Stomach (tissue), 9 donors: ENCODE measurements around the gene MRPL57. TPM values are rescaled to one million over a fixed set of nuclear protein-coding genes. Genes with fewer than 3 reads are reported as not detected.
"Not testable (repeated sequence)": the region's sequence is repeated elsewhere in the genome, so short reads cannot be mapped to it uniquely, and the experiment has no call there.

Source experiments
- DNase-seq, 2 donors: peaks; one replicate each; pipeline versions ENCODE4 v3.0.0 to v3.0.0-alpha.2; 2013 to 2019
- H3K27ac ChIP-seq, 5 donors: fragments of 200-600 bp in 4 of 5; sonication (generic) in 4 of 5; one replicate each; pipeline ENCODE4 v1.5.1; 2013 to 2019; ENCODE audit warnings: mild to moderate bottlenecking in 1 of 5, moderate library complexity in 1 of 5
- H3K27me3 ChIP-seq, 3 donors: fragments of 200-600 bp; sonication (generic); one replicate each; pipeline ENCODE4 v1.5.1; 2017 to 2019; ENCODE audit warnings: mixed run types in 1 of 3
- H3K36me3 ChIP-seq, 4 donors: fragments of 200-600 bp; sonication (generic); 1 replicate in 3 of 4; 2 replicates in 1 of 4; pipeline ENCODE4 v1.5.1; 2016 to 2019
- H3K4me1 ChIP-seq, 4 donors: fragments of 200-600 bp; sonication (generic); one replicate each; pipeline ENCODE4 v1.5.1; 2016 to 2019
- H3K4me3 ChIP-seq, 4 donors: fragments of 200-600 bp; sonication (generic) in 3 of 4; one replicate each; pipeline ENCODE4 v1.5.1; 2016 to 2019; ENCODE audit warnings: mild to moderate bottlenecking in 1 of 4
- H3K9me3 ChIP-seq, 4 donors: fragments of 200-600 bp; sonication (generic); one replicate each; pipeline ENCODE4 v1.5.1; 2016 to 2019
- EP300 ChIP-seq: sonication (generic); formaldehyde crosslinking; IDR thresholded peaks from one replicate; pipeline ENCODE4 v1.6.1; 2017; ENCODE audit warnings: antibody characterized with exemption
- POLR2A ChIP-seq, 4 donors: fragments of 450-650 bp; IDR thresholded peaks; one replicate each; pipeline ENCODE4 v1.6.1; 2016; ENCODE audit warnings: antibody characterized with exemption in 4 of 4, control low read depth in 2 of 4, mild to moderate bottlenecking in 1 of 4, moderate library complexity in 1 of 4
- POLR2AphosphoS5 ChIP-seq, 3 donors: sonication (generic); formaldehyde crosslinking; IDR thresholded peaks; one replicate each; pipeline ENCODE4 v1.6.1; 2016; ENCODE audit warnings: antibody characterized with exemption in 3 of 3
- WGBS, 5 donors: extraction: QIAGEN DNeasy Blood & Tissue Kit in 3 of 5; methylation state at CpG; one replicate each; pipeline versions ENCODE4 v1.1.5 to v1.1.7; 2013 to 2018; 5-methylcytosine and 5-hydroxymethylcytosine counted together
- intact Hi-C: fragments of 100-400 bp; cut with DNase I; formaldehyde crosslinking; loops from one replicate; pipeline ENCODE4 v1.15.1; 2023; ENCODE audit warnings: low total_unique reads
- polyA plus RNA-seq, 3 donors: library from polyadenylated mRNA; stranded (reverse); fragments of 200-250 nt; gene quantifications; one replicate each; pipeline ENCODE4 v1.2.3, GENCODE V29; 2013
- total RNA-seq, 5 donors: library from RNA; depleted of rRNA; stranded (reverse); fragments of >200 nt; gene quantifications; one replicate each; pipeline versions ENCODE4 v1.1.0 to v1.2.3, GENCODE V29; 2014 to 2016
- TF ChIP-seq, protein P1 (sequence below), 7 experiments: fragments of 450-650 bp in 4 of 7; fragments of 200-600 bp in 3 of 7; sonication (generic) in 3 of 7; IDR thresholded peaks; one replicate each; pipeline ENCODE4 v1.5.1; 2016 to 2019; ENCODE audit warnings: antibody characterized with exemption in 7 of 7, control low read depth in 2 of 7, mild to moderate bottlenecking in 1 of 7
- donor health status: healthy with polysubstance abuse.
- donor health status: Bipolar disorder and iron deficiency.
- donor health status: healthy.

MRPL57 gene
- total and polyA plus RNA-seq, 8 donors = 13.8 to 83.0 (median 26.6) TPM

- H3K9me3 ChIP-seq = peaks cover 0 to 5% (median 0%) of the 10 kb centered on the region in 4 donors
- TF ChIP-seq, protein P1, sequence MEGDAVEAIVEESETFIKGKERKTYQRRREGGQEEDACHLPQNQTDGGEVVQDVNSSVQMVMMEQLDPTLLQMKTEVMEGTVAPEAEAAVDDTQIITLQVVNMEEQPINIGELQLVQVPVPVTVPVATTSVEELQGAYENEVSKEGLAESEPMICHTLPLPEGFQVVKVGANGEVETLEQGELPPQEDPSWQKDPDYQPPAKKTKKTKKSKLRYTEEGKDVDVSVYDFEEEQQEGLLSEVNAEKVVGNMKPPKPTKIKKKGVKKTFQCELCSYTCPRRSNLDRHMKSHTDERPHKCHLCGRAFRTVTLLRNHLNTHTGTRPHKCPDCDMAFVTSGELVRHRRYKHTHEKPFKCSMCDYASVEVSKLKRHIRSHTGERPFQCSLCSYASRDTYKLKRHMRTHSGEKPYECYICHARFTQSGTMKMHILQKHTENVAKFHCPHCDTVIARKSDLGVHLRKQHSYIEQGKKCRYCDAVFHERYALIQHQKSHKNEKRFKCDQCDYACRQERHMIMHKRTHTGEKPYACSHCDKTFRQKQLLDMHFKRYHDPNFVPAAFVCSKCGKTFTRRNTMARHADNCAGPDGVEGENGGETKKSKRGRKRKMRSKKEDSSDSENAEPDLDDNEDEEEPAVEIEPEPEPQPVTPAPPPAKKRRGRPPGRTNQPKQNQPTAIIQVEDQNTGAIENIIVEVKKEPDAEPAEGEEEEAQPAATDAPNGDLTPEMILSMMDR (IDR thresholded peaks at IDR 0.05) = no peak
- TF ChIP-seq POLR2AphosphoS5 (IDR thresholded peaks at IDR 0.05) (no peak), POLR2A (IDR thresholded peaks at IDR 0.05) (no peak), EP300 (no peak)
- H3K27me3 ChIP-seq = no peaks in the 10 kb centered on the region
- H3K4me3 ChIP-seq = no peak overlapping the region
- 67 to 78% (median 73%) methylated on average over 5 of the region's 5 CpGs for WGBS, 5 donors
- peaks cover 0 to 9% (median 5%) of the 10 kb centered on the region in 4 donors for H3K4me1 ChIP-seq
- no peak for DNase-seq
- H3K36me3 ChIP-seq = no peaks in the 10 kb centered on the region
- H3K27ac ChIP-seq = no peak overlapping the region
- intact Hi-C loops = no loop called here
Measured at GRCh38 chr13:21134475-21134874, 42.0 kb upstream of the MRPL57 start.

DNA sequence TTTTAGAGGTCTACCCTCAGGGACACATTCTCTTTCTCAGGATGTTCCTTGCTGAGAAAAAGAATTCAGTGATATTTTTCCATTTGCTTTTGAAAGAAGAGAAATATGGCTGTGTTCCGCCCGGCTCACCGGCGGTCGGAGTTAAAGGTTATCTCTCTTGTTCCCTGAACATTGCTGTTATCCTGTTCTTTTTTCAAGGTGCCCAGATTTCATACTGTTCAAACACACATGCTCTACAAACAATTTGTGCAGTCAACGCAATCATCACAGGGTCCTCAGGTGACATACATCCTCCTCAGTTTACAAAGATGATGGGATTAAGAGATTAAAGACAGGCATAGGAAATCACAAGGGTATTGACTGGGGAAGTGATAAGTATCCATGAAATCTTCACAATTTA is 40.6 kb upstream of the MRPL57 start:
- intact Hi-C loops, H3K9me3 ChIP-seq, H3K27me3 ChIP-seq, H3K36me3 ChIP-seq, DNase-seq, H3K4me3 ChIP-seq, H3K27ac ChIP-seq: not testable (repeated sequence)
- 51 to 88% (median 78%) methylated on average over 6 of the region's 6 CpGs for WGBS, 5 donors
- peaks cover 0 to 11% (median 8%) of the 10 kb centered on the region in 4 donors for H3K4me1 ChIP-seq

- no peak overlapping the region for H3K4me3 ChIP-seq
- WGBS, 5 donors = 82 to 88% (median 86%) methylated on average over 5 of the region's 5 CpGs
- intact Hi-C loops = no loop called here
- DNase-seq = no peak
- H3K9me3 ChIP-seq = peaks cover 0 to 5% (median 0%) of the 10 kb centered on the region in 4 donors
- H3K27me3 ChIP-seq = no peaks in the 10 kb centered on the region
- no peak overlapping the region for H3K27ac ChIP-seq
- TF ChIP-seq EP300 = no peak
- TF ChIP-seq POLR2A (IDR thresholded peaks at IDR 0.05) = no peak
- TF ChIP-seq, protein P1 (IDR thresholded peaks at IDR 0.05) = no peak
- TF ChIP-seq POLR2AphosphoS5 (IDR thresholded peaks at IDR 0.05) = no peak
- peaks cover 18 to 28% (median 25%) of the 10 kb centered on the region in 4 donors for H3K4me1 ChIP-seq
- peaks cover 0 to 9% (median 5%) of the 10 kb centered on the region in 4 donors for H3K36me3 ChIP-seq
Measured at GRCh38 chr13:21137696-21138095, 38.8 kb upstream of the MRPL57 start.

DNA sequence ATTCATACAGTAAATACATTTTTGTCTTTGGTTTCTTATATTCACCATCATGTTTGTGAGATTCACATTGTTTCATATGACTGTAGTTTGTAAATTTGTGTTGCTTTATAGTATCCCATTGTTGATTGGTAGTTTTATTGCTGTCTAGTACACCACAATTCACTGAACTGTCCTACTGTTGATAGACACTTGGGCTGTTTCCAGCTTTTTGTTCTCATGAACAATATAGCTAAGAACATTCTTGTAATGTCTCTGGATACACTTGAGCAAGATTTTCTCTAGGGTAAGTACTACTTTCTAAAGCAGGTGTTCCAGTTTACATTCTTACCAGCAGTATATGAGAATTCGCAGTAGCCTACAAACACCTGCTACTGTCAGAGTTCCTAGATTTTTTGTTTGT is 37.9 kb upstream of the MRPL57 start:
- peaks cover 0 to 17% (median 12%) of the 10 kb centered on the region in 4 donors for H3K36me3 ChIP-seq
- intact Hi-C loops = no loop called here
- no peaks in the 10 kb centered on the region for H3K27me3 ChIP-seq
- no peak for TF ChIP-seq POLR2AphosphoS5 (IDR thresholded peaks at IDR 0.05)
- TF ChIP-seq EP300 = no peak
- no peak for TF ChIP-seq POLR2A (IDR thresholded peaks at IDR 0.05)
- TF ChIP-seq, protein P1 (IDR thresholded peaks at IDR 0.05) = no peak
- no peak overlapping the region for H3K27ac ChIP-seq
- peaks cover 0 to 5% (median 0%) of the 10 kb centered on the region in 4 donors for H3K9me3 ChIP-seq
- H3K4me3 ChIP-seq = no peak overlapping the region
- H3K4me1 ChIP-seq = peaks cover 25 to 37% (median 34%) of the 10 kb centered on the region in 4 donors
- peak in 1 of 2 donors; percentile 15 for DNase-seq
- 36 to 75% (median 38%) methylated on average over 1 of the region's 1 CpG for WGBS, 5 donors

DNA sequence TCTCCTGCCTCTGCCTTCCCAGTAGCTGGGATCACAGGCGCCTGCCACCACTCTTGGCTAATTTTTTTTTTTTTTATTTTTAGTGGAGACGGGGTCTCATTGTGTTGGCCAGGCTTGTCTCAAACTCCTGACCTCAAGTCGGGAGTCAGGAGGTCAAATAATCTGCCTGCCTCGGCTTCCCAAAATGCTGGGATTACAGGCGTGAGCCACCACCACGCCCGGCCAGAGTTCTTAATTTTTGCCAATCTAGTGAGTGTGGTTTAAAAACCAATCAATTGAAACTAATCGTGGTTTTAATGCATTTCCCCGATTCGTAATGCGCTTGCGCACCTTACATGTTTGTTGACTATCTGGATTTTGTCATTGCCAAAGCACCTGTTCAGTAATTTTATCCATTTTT is 37.1 kb upstream of the MRPL57 start:
- Histone ChIP-seq H3K27me3 (no peaks in the 10 kb centered on the region), H3K9me3 (peaks cover 0 to 5% (median 0%) of the 10 kb centered on the region in 4 donors), H3K27ac (peak overlapping the region in 4 of 5 donors; percentile 81 to 94 (median 90)), H3K4me3 (peak overlapping the region in 3 of 4 donors; percentile 61 to 98 (median 74)), H3K4me1 (peaks cover 25 to 44% (median 38%) of the 10 kb centered on the region in 4 donors), H3K36me3 (peaks cover 0 to 23% (median 15%) of the 10 kb centered on the region in 4 donors)
- intact Hi-C loops = no loop called here
- no peak for TF ChIP-seq EP300
- no peak for TF ChIP-seq POLR2AphosphoS5 (IDR thresholded peaks at IDR 0.05)
- TF ChIP-seq POLR2A (IDR thresholded peaks at IDR 0.05) = no peak
- TF ChIP-seq, protein P1 (IDR thresholded peaks at IDR 0.05) = no peak
- DNase-seq = peak in 1 of 2 donors; percentile 8
- 84 to 89% (median 86%) methylated on average over 12 of the region's 12 CpGs for WGBS, 5 donors
